NCI-H446 (cell line): ENCODE data around the gene LRG1.

Source experiments
- DNase-seq, 2 experiments: peaks; one replicate each; lab custom pipeline; 2025; lab: John Stamatoyannopoulos, UW

LRG1 gene

GRCh38 chr19:4511300-4512054, 28.4 kb downstream of the LRG1 start:
- DNase-seq = no peak

GRCh38 chr19:4510435-4511255, 29.2 kb downstream of the LRG1 start:
- DNase-seq = no peak

- no peak for DNase-seq
Measured at GRCh38 chr19:4508698-4509097, 31.1 kb downstream of the LRG1 start.

- no peak for DNase-seq
Measured at GRCh38 chr19:4507804-4508203, 32.0 kb downstream of the LRG1 start.

- DNase-seq = no peak
Measured at GRCh38 chr19:4507150-4507452, 32.7 kb downstream of the LRG1 start.

GRCh38 chr19:4506449-4507149, 33.2 kb downstream of the LRG1 start:
- no peak for DNase-seq

- no peak for DNase-seq
Measured at GRCh38 chr19:4505570-4506448, 34.0 kb downstream of the LRG1 start.

- no peak for DNase-seq
Measured at GRCh38 chr19:4504891-4505569, 34.8 kb downstream of the LRG1 start.

- no peak for DNase-seq
Measured at GRCh38 chr19:4504297-4504701, 35.5 kb downstream of the LRG1 start.

- no peak for DNase-seq
Measured at GRCh38 chr19:4503825-4504170, 36.0 kb downstream of the LRG1 start.

- no peak for DNase-seq
Measured at GRCh38 chr19:4503132-4503824, 36.6 kb downstream of the LRG1 start.

GRCh38 chr19:4502282-4503131, 37.3 kb downstream of the LRG1 start:
- DNase-seq = no peak

GRCh38 chr19:4501691-4502090, 38.1 kb downstream of the LRG1 start:
- DNase-seq = no peak

- no peak for DNase-seq
Measured at GRCh38 chr19:4500841-4501591, 38.8 kb downstream of the LRG1 start.

- no peak for DNase-seq
Measured at GRCh38 chr19:4499855-4500254, 40.0 kb downstream of the LRG1 start.

- no peak for DNase-seq
Measured at GRCh38 chr19:4499318-4499717, 40.5 kb downstream of the LRG1 start.

GRCh38 chr19:4498694-4499093, 41.1 kb downstream of the LRG1 start:
- DNase-seq = no peak

- no peak for DNase-seq
Measured at GRCh38 chr19:4497770-4498389, 42.0 kb downstream of the LRG1 start.

GRCh38 chr19:4496304-4496703, 43.5 kb downstream of the LRG1 start:
- DNase-seq = no peak
